CD4-positive, alpha-beta T cell treated with Interleukin-15 for 4 hours (primary cell): ENCODE data around the gene NEAT1.
"Not testable (repeated sequence)": the region's sequence is repeated elsewhere in the genome, so short reads cannot be mapped to it uniquely, and the experiment has no call there.

ENCODE experiments used
- DNase-seq: peaks from one replicate; pipeline ENCODE4 v3.0.0-alpha.2; 2020; ENCODE audit warnings: low spot score

The NEAT1 gene

GRCh38 chr11:65404638-65405339 lies 17.8 kb upstream of the NEAT1 start:
- DNase-seq: no peak

DNA sequence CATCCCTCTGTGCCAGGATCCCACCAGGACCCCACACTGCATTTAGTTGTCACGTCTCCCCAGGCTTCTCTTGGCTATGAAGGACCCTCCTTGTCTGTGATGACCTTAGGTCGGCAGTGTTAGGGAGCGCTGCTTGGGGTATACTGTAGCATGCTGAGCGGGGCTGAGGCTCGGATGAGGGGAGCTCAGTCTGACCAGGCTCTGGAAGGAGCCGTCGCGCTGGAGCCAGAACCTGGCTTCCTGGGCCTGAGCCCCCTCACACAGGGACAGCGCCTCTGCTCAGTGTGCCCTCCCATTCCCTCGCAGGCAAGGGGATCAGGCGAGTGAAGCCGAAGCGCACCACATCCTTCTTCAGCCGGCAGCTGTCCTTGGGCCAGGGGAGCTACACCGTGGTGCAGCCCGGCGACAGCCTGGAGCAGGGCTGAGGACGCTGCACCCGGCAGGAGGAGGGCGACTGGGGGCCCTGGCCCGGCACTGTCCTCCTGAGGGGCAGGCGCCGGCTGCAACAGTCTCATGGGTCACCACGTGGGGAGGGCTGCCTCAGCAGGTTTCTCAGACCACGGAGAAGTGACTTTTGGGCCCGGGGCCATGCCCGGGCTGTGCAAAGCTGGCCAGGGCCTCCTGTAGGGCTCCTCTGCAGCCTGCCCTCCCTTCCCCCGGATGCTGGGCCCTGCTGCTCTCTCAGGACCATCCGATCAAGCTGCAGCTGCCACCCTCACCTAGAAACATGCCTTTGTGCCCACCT lies 11.5 kb upstream of the NEAT1 start:
- DNase-seq: no peak

DNA sequence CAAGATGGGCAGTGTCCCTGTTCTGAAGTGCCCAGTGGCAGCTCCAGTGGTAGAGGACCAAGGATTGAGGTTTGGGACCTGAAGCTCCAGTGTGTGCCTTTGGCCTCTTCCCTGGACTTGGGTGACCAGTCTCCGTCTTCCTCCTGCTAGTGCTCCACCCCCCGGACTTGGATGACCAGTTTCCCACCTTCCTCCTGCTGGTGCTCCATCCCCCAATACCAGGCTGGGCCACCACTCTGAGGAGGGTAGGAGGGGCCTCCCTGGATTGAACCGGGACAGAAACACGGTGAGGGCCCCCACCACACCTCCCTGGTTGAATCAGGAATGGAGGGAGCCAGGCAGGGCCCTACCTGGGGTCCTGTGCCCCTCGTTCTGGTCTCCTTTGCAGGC lies 10.9 kb upstream of the NEAT1 start:
- DNase-seq: no peak

GRCh38 chr11:65412271-65413076 lies 10.1 kb upstream of the NEAT1 start:
- DNase-seq: no peak

DNA sequence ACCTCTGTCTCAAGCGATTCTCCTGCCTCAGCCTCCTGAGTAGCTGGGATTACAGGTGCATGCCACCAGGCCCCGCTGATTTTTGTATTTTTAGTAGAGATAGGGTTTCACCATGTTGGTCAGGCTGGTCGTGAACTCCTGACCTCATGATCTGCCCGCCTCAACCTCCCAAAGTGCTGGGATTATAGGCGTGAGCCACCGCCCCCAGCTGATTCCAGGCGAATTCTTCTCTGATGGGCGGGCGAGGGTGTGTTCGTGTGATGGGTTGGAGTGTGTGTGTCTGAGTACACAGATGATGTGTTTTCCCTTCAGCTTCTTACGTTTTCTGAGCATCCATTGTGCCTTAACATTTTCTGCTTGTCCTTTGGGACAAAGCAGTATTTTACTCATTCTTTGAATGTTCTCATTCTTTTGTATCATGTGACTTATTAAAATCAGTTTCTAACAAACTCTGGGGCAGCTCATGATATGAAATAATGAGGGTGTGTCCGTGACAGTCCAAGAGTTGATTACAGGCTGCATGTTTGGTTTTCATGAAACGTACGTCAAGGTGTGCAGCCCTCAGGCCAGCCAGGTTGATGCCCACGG lies 9.4 kb upstream of the NEAT1 start:
- not testable (repeated sequence) for DNase-seq

GRCh38 chr11:65414776-65415498 lies 7.7 kb upstream of the NEAT1 start:
- DNase-seq: no peak

DNA sequence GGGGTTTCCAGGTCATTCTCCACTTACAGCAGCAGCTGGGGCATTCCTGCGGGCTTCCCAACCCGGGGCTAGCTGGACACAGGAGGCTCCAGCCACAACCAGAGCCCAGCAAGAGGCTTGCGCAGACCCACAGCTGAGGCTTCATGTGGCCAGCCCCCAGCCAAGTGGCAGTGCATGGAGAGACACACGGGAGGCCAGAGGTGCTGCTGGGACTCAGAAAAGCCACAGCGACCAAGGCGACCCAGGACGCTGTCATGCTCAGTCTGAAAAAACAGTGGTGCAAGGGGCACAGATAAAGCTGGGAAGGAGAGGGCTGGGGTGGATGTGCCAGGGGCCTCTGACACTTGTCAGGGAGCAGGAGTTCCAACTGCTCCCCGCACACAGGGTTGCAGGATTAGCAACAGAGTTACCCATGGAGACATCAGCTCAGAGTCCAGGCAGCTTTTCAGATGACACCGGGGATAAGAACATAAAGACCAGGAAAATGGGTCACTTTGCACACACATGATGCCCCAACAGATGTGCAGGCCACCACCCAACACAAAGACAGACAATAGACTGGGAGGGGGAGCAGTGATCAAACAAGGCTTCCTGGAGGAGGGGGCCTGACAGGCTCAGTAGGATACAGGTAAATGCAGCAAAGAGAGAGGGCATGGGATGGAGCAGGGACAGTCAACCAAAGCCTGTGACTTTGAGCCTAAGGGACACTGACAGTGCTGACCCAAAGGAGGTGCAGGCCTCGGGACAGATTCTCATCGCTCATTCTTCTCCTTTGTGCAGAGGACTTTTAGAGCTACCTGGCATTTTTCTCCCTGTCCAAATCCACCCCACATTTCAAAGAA lies 6.9 kb upstream of the NEAT1 start:
- DNase-seq: no peak

DNA sequence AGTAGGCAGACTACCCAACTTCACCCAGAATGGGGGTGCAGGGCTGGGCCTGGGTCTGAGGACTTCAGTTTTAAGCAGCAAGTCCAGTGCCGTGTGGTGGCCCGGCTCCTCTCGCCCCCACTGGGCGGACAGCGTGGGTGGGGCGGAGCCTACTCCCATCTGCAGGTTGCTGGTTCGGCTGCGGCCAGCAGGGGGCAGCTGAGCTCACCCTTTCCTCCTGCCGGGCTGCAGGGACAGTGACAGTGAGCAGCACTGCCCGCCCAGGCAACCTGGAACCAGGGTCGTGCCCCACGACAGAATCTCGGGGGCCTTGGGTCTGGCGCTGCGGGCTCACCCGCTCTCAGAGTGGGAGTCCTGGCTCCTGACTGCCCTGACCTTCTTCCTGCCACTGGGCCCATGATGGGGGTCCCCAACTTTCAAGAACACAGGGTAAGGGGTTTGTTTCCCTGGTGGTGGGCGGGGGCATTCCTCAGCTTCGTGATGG lies 6.2 kb upstream of the NEAT1 start:
- peak; percentile 93 for DNase-seq

DNA sequence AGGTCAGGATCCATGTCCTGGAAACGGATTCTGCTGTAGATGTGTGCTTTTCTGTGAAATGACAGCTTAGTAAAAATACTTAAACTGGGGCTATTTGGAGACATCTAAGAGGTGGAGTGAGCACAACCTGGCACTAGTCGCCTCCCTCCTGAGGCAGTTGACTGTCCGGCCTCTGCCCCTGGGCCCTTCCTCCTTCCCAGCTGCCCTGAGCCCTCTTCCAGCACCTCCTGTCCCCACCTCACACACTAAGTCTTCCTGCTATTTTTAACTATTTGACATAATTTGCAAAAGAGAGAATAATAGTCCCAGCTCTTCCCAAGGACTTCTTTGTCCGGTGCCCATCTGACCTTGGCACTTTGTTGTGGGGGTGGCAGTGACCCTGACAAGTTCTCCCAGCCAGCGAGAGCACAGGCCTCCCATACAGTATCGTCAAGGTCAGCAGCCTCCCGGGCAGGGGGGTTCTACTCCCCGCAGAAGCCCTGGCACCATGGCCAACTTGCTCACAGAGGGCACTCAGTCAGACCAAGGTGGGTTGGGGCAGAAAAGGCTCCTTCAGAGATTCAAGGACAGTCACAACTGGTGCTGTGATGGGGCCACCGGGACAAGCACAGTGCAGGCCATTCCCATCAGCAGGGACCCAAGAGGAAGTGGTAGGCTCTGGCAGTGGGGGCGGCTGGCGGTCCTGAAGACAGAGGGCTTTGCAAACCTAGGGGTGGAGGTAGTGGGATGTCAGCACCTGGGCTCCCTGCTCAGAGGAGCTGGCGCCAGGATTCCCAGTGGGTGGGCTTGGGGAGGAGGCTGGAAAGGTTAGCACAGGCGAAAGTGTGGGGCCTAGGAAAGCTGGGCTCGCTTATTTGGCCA lies 5.5 kb upstream of the NEAT1 start:
- DNase-seq: no peak

GRCh38 chr11:65417702-65418430 lies 4.7 kb upstream of the NEAT1 start:
- peak; percentile 47 for DNase-seq

DNA sequence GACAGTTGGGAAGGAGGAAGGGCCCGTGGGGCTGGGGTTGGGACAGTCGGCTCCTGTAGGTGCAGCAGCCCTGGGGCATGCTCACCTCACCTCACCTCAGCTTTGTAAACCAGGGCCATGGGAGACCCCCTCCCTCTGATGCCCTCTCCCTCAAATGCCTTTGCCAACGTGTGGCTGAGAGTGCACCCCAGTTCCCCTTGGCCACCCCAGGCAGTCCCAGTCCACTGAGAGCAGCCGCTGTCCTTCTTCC lies 4.2 kb upstream of the NEAT1 start:
- DNase-seq: no peak

DNA sequence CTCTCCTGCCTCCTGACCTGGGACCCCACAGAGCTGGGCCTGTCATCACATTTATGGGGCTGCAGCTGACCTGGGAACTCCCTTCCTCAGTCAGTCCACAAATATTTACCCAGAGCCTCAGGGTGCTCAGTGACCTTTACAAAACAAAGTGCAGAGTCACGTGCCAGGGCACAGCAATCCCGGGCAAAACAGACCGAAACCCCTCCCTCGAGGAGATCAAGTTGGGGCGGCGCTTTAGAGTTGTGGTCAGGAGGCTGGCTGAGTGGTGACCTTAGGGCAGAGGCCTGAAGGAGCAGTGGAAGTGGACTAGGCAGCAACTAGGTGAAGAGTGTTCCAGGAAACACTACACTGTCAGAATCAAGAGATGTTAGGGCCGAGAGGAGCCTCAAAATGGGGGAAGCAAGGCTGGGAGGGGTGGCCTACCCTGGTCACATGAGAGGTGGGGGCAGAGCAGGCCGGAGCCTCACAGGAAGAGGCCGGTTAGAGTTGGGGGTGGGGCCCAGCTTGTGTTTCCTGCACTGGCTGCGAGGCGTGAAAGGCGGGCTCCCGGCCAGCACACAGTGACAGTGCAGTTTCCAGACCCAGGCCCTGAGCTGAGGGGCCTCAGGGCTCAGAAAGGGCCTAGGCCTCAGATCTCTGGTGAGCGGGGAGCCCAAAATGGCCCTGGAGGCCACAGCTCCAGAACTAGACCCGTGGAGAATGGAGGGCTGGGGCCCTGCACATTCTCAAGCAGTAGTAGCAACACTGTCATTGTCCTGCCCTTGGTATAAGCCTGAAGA lies 3.7 kb upstream of the NEAT1 start:
- peak; percentile 86 for DNase-seq

- no peak for DNase-seq
Measured at GRCh38 chr11:65419460-65419771, 3.2 kb upstream of the NEAT1 start.

GRCh38 chr11:65419772-65420481 lies 2.7 kb upstream of the NEAT1 start:
- peak; percentile 79 for DNase-seq

DNA sequence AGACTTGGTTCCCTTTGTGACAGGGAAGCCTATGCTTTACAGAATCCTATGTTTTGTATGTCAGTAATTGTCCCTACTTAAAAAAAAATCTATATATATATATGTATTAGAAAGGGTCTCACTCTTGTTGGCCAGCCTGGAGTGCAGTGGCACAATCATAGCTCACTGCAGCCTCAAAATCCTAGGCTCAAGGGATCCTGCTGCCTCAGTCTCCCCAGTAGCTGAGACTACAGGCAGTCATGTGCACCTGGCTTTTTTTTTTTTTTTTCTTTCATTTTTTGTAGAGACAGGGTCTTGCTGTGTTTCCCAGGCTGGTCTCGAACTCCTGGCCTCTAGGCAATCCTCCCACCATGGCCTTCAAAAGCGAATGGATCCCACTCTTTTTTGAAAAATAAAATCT lies 2.1 kb upstream of the NEAT1 start:
- DNase-seq: no peak

GRCh38 chr11:65420979-65421793 lies 1.4 kb upstream of the NEAT1 start:
- DNase-seq: peak; percentile 96
